ENCODE data around the gene ACY1. TPM values are rescaled to one million over a fixed set of nuclear protein-coding genes. Genes with fewer than 3 reads are reported as not detected.

The ACY1 gene
- polyA plus RNA-seq, 1 donor (not counting 4 experiments of a cell fraction or from before 2014, with no cell fraction given), result 71.8 TPM

GRCh38 chr3:51953445-51953844 is 29.9 kb upstream of the ACY1 start:
- FAIRE-seq, result peak; percentile 69
- H4K20me1 ChIP-seq (ENCODE audit: control insufficient read depth, extremely low read depth, insufficient read depth, low read length), result no peaks in the 10 kb centered on the region
- H3K4me3 ChIP-seq (ENCODE audit: control insufficient read depth in 2 of 3, extremely low read depth in 1 of 3, insufficient read depth in 2 of 3, low read depth in 1 of 3, low read length in 3 of 3), result no peak overlapping the region
- no peak for DNase-seq (ENCODE audit: low read depth, low spot score)
- peaks cover 28% of the 10 kb centered on the region for H3K27me3 ChIP-seq (ENCODE audit: control insufficient read depth, extremely low read depth, insufficient read depth, low read length)
- peaks cover 11% of the 10 kb centered on the region for H3K4me1 ChIP-seq (ENCODE audit: control insufficient read depth, extremely low read depth, insufficient read depth, low read length)
- H3K9ac ChIP-seq (ENCODE audit: control insufficient read depth, extremely low read depth, insufficient read depth, low read length), result no peak overlapping the region
- no peak overlapping the region for H3K4me2 ChIP-seq (ENCODE audit: control insufficient read depth, extremely low read depth, insufficient read depth, low read depth, low read length)
- H3K36me3 ChIP-seq (ENCODE audit: control insufficient read depth in 2 of 2, extremely low read depth in 1 of 2, insufficient read depth in 2 of 2, low read length in 2 of 2), result peaks cover 0 to under 1% of the 10 kb centered on the region in 2 experiments
- no peaks in the 10 kb centered on the region for H3K9me1 ChIP-seq (ENCODE audit: control insufficient read depth, extremely low read depth, insufficient read depth, low read length)
- H3K27ac ChIP-seq (ENCODE audit: control insufficient read depth, insufficient read depth, low read length), result no peak overlapping the region
- TF ChIP-seq EZH2 (IDR thresholded peaks at IDR 0.05; ENCODE audit: low read length), result no peak
- TF ChIP-seq, protein P1, sequence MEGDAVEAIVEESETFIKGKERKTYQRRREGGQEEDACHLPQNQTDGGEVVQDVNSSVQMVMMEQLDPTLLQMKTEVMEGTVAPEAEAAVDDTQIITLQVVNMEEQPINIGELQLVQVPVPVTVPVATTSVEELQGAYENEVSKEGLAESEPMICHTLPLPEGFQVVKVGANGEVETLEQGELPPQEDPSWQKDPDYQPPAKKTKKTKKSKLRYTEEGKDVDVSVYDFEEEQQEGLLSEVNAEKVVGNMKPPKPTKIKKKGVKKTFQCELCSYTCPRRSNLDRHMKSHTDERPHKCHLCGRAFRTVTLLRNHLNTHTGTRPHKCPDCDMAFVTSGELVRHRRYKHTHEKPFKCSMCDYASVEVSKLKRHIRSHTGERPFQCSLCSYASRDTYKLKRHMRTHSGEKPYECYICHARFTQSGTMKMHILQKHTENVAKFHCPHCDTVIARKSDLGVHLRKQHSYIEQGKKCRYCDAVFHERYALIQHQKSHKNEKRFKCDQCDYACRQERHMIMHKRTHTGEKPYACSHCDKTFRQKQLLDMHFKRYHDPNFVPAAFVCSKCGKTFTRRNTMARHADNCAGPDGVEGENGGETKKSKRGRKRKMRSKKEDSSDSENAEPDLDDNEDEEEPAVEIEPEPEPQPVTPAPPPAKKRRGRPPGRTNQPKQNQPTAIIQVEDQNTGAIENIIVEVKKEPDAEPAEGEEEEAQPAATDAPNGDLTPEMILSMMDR (optimal IDR thresholded peaks at IDR 0.05 in 1 of 3, IDR thresholded peaks at IDR 0.05 in 1 of 3, conservative IDR thresholded peaks at IDR 0.05 in 1 of 3; ENCODE audit: extremely low read depth in 1 of 3, insufficient read depth in 2 of 3, low read length in 3 of 3), result no peak
- H3K79me2 ChIP-seq (ENCODE audit: control insufficient read depth, insufficient read depth, low read length), result no peaks in the 10 kb centered on the region
- no peaks in the 10 kb centered on the region for H3K9me3 ChIP-seq (ENCODE audit: control insufficient read depth, low read depth, low read length)
- dilution Hi-C loops (cut with MboI; ENCODE audit: extremely low pct_ligation_motif_present, low sequenced_read_pairs), result no loop called here
- no peak overlapping the region for H2AFZ ChIP-seq (ENCODE audit: control insufficient read depth, low read length)

DNA sequence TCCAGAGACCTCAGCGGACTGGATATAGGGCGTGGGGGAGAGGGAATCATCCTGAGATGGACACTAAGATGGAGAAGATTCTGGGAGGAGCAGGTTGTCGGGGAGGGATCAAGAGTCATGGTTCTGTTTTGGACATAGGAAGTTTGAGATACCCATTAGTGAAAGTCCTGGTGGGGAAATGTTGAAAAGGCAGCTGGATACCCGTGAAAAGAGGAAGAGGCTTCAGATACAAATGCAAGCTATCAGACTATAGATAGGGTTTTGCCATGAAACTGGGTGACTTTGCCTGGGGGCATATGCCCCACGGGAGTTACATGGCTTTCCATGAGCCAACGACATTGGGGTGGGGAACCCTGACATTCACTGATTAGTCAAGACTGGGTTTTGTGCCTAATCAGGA is 29.2 kb upstream of the ACY1 start:
- Histone ChIP-seq H3K9me1 (ENCODE audit: control insufficient read depth, extremely low read depth, insufficient read depth, low read length) (no peaks in the 10 kb centered on the region), H3K4me3 (ENCODE audit: control insufficient read depth in 2 of 3, extremely low read depth in 1 of 3, insufficient read depth in 2 of 3, low read depth in 1 of 3, low read length in 3 of 3) (no peak overlapping the region), H3K4me1 (ENCODE audit: control insufficient read depth, extremely low read depth, insufficient read depth, low read length) (peaks cover 11% of the 10 kb centered on the region), H3K27ac (ENCODE audit: control insufficient read depth, insufficient read depth, low read length) (no peak overlapping the region), H3K79me2 (ENCODE audit: control insufficient read depth, insufficient read depth, low read length) (no peaks in the 10 kb centered on the region), H3K9ac (ENCODE audit: control insufficient read depth, extremely low read depth, insufficient read depth, low read length) (no peak overlapping the region), H3K27me3 (ENCODE audit: control insufficient read depth, extremely low read depth, insufficient read depth, low read length) (peaks cover 28% of the 10 kb centered on the region), H4K20me1 (ENCODE audit: control insufficient read depth, extremely low read depth, insufficient read depth, low read length) (no peaks in the 10 kb centered on the region), H2AFZ (ENCODE audit: control insufficient read depth, low read length) (no peak overlapping the region), H3K4me2 (ENCODE audit: control insufficient read depth, extremely low read depth, insufficient read depth, low read depth, low read length) (no peak overlapping the region), H3K36me3 (ENCODE audit: control insufficient read depth in 2 of 2, extremely low read depth in 1 of 2, insufficient read depth in 2 of 2, low read length in 2 of 2) (peaks cover 0 to 7% of the 10 kb centered on the region in 2 experiments), H3K9me3 (ENCODE audit: control insufficient read depth, low read depth, low read length) (no peaks in the 10 kb centered on the region)
- FAIRE-seq (no peak), DNase-seq (ENCODE audit: low read depth, low spot score) (no peak)
- TF ChIP-seq, protein P1 (optimal IDR thresholded peaks at IDR 0.05 in 1 of 3, IDR thresholded peaks at IDR 0.05 in 1 of 3, conservative IDR thresholded peaks at IDR 0.05 in 1 of 3; ENCODE audit: extremely low read depth in 1 of 3, insufficient read depth in 2 of 3, low read length in 3 of 3), result no peak
- TF ChIP-seq EZH2 (IDR thresholded peaks at IDR 0.05; ENCODE audit: low read length), result no peak
- dilution Hi-C loops (cut with MboI; ENCODE audit: extremely low pct_ligation_motif_present, low sequenced_read_pairs), result no loop called here
